ENCODE measurements around the gene MYL4. TPM values are rescaled to one million over a fixed set of nuclear protein-coding genes. Genes with fewer than 3 reads are reported as not detected.

Gene MYL4
- total and polyA plus RNA-seq, 4 donors = 0.49 to 9.0 (median 0.56) TPM

DNA sequence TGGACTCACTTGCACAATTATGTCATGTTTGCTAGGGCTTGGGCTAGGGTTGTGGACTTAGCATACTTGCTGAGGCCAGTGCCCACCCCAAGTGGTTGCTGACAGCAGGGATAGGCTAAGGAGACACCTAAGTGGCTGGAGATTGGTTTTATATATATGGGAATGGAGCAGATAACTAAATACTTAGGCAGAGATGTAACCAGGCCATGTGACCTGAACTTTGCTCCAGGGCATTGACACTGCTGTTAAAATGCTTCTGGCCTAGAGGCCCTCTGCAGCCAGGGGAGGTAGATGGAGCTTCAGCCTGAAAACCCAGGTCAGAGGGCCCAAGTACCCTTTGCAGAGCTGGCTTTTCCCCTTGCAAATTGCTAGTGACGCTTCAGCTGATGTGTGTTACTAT is 43.1 kb downstream of the MYL4 start:
- H3K4me3 ChIP-seq = no peak overlapping the region
- TF ChIP-seq CTCF (IDR thresholded peaks at IDR 0.05; ENCODE audit: control extremely low read depth, extremely low read depth) = no peak
- H3K9ac ChIP-seq (ENCODE audit: insufficient read depth in 1 of 2, low read length in 2 of 2) = no peak overlapping the region
- no peaks in the 10 kb centered on the region for H3K36me3 ChIP-seq (ENCODE audit: control insufficient read depth in 4 of 4, insufficient read depth in 4 of 4, low read length in 4 of 4)
- DNase-seq (no peak), ATAC-seq (ENCODE audit: insufficient read depth, low FRiP score) (no peak)
- no peak overlapping the region for H3K27ac ChIP-seq (ENCODE audit: low read depth in 1 of 2, low read length in 1 of 2)
- WGBS, 2 donors = 96 to 97% methylated on average over 1 of the region's 1 CpG
- peaks cover 0 to 11% (median 4%) of the 10 kb centered on the region in 5 donors for H3K4me1 ChIP-seq (ENCODE audit: control insufficient read depth in 5 of 5, insufficient read depth in 5 of 5, low read length in 5 of 5)
- no peaks in the 10 kb centered on the region for H3K9me3 ChIP-seq (ENCODE audit: control insufficient read depth in 4 of 4, insufficient read depth in 3 of 4, low read length in 3 of 4)
- peaks cover 0 to 20% (median 9%) of the 10 kb centered on the region in 3 donors for H3K27me3 ChIP-seq (ENCODE audit: control insufficient read depth in 3 of 3, insufficient read depth in 3 of 3, low read length in 2 of 3)

DNA sequence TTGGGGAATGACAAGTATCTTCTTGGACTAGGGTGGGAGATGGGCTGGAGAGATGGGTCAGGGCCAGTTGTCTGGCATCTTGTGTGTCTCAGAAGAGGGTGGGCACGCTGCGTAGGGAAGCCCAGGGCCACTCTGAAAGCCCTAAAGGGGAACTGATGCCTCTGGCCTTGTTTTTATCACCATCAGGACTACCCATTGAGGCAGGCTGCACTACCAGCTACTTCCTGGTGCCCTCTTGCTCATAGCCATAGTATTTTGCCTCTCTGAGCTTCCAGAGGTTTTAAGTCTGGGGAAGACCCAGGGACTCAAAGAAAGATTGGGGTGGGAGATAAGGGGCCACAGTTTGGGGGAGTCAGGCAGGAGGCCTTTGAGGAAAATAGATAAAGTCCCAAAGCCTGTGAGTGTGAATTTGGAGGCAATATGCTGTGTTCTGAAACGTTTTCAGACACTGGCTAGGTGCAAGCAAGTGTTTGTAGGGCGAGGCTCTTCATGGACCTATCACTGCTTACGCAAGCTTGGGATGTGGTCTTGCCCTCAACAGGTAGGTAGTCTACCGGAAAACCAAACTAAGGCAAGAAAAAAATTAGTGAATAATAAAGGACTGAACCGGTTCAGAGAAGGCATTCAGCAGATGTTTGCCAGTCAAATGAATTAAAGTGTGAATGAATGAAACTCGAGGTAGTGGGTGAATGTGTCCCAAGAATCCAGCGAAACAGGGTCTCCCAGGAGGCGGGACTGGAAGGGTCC is 43.8 kb downstream of the MYL4 start:
- peaks cover 0 to 20% (median 9%) of the 10 kb centered on the region in 3 donors for H3K27me3 ChIP-seq (ENCODE audit: control insufficient read depth in 3 of 3, insufficient read depth in 3 of 3, low read length in 2 of 3)
- no peaks in the 10 kb centered on the region for H3K9me3 ChIP-seq (ENCODE audit: control insufficient read depth in 4 of 4, insufficient read depth in 3 of 4, low read length in 3 of 4)
- no peak overlapping the region for H3K4me3 ChIP-seq
- peaks cover 0 to 11% (median 4%) of the 10 kb centered on the region in 5 donors for H3K4me1 ChIP-seq (ENCODE audit: control insufficient read depth in 5 of 5, insufficient read depth in 5 of 5, low read length in 5 of 5)
- DNase-seq = no peak
- no peak for TF ChIP-seq CTCF (IDR thresholded peaks at IDR 0.05; ENCODE audit: control extremely low read depth, extremely low read depth)
- no peak for ATAC-seq (ENCODE audit: insufficient read depth, low FRiP score)
- peak overlapping the region in 1 of 2 donors; percentile 62 for H3K27ac ChIP-seq (ENCODE audit: low read depth in 1 of 2, low read length in 1 of 2)
- 73 to 75% methylated on average over 10 of the region's 10 CpGs for WGBS, 2 donors
- no peaks in the 10 kb centered on the region for H3K36me3 ChIP-seq (ENCODE audit: control insufficient read depth in 4 of 4, insufficient read depth in 4 of 4, low read length in 4 of 4)
- no peak overlapping the region for H3K9ac ChIP-seq (ENCODE audit: insufficient read depth in 1 of 2, low read length in 2 of 2)

- ATAC-seq (ENCODE audit: insufficient read depth, low FRiP score) = peak; percentile 82
- peak; percentile 73 to 84 (median 77) for DNase-seq
- TF ChIP-seq CTCF (IDR thresholded peaks at IDR 0.05; ENCODE audit: control extremely low read depth, extremely low read depth) = peak; percentile 11
Measured at GRCh38 chr17:47253541-47254402, 44.6 kb downstream of the MYL4 start, which contains the start of gene ITGB3. Gene ITGB3 (plus strand): TSS chr17:47253827. CDS start chr17:47253862, 35 bp downstream.

More at GRCh38 chr17:47253541-47254402, 44.6 kb downstream of the MYL4 start, which contains the start of gene ITGB3:
- WGBS, 2 donors = 1 to 2% methylated on average over 55 to 112 of the region's 112 CpGs
- peaks cover 0 to 21% (median 9%) of the 10 kb centered on the region in 3 donors for H3K27me3 ChIP-seq (ENCODE audit: control insufficient read depth in 3 of 3, insufficient read depth in 3 of 3, low read length in 2 of 3)
- H3K4me3 ChIP-seq = peak within 1 kb of the TSS; percentile 47
- H3K4me1 ChIP-seq (ENCODE audit: control insufficient read depth in 5 of 5, insufficient read depth in 5 of 5, low read length in 5 of 5) = peaks cover 0 to 11% (median 4%) of the 10 kb centered on the region in 5 donors
- no peak within 1 kb of the TSS for H3K9ac ChIP-seq (ENCODE audit: insufficient read depth in 1 of 2, low read length in 2 of 2)
- no peaks in the 10 kb centered on the region for H3K36me3 ChIP-seq (ENCODE audit: control insufficient read depth in 4 of 4, insufficient read depth in 4 of 4, low read length in 4 of 4)
- peak within 1 kb of the TSS; percentile 52 to 62 for H3K27ac ChIP-seq (ENCODE audit: low read depth in 1 of 2, low read length in 1 of 2)
- no peaks in the 10 kb centered on the region for H3K9me3 ChIP-seq (ENCODE audit: control insufficient read depth in 4 of 4, insufficient read depth in 3 of 4, low read length in 3 of 4)

Measured in lung (tissue), 12 donors.